GM12892 (cell line): ENCODE data around the gene TSPAN14.

Experiments
- POLR2A ChIP-seq: IDR thresholded peaks from 2 replicates; pipeline ENCODE4 v1.6.1; 2011; ENCODE audit warnings: low read depth, low read length, control low read depth
- POLR2AphosphoS5 ChIP-seq: IDR thresholded peaks from 2 replicates; pipeline ENCODE4 v1.6.1; 2011; ENCODE audit warnings: low read depth, low read length, control low read depth
- TAF1 ChIP-seq: IDR thresholded peaks from 2 replicates; pipeline ENCODE4 v1.6.1; 2011; ENCODE audit warnings: low read depth, mild to moderate bottlenecking, control low read depth, low read length, borderline replicate concordance

DNA sequence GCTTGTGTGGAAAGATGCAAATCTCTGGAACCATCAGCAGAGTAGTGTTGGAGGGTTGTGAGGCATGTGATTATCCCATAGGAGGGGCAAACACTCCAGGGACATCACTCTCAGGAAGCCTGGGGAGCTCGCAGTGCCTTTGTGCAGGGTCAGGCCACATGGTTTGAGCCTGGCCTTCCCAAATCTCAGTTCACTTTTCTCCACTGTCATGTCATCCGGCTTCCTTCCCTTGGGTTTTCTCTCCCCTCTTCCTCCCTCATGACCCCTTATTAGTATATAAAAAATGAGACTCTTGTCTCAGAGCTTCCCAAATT is 20.4 kb downstream of the TSPAN14 start:
- TF ChIP-seq TAF1 (no peak), POLR2A (no peak), POLR2AphosphoS5 (no peak)
